Measurements from ENCODE around the gene HOXA1. TPM values are rescaled to one million over a fixed set of nuclear protein-coding genes. Genes with fewer than 3 reads are reported as not detected.
A peak's percentile ranks its signal among the peaks of the same experiment; 100 is the strongest.

Gene HOXA1
- total and polyA plus RNA-seq, 8 donors: 0.31 to 1.1 (median 0.55) TPM; not detected in 5

- TF ChIP-seq EP300 (IDR thresholded peaks at IDR 0.05) (no peak), POLR2A (IDR thresholded peaks at IDR 0.05) (no peak), POLR2AphosphoS5 (IDR thresholded peaks at IDR 0.05) (no peak)
- TF ChIP-seq, protein P1, sequence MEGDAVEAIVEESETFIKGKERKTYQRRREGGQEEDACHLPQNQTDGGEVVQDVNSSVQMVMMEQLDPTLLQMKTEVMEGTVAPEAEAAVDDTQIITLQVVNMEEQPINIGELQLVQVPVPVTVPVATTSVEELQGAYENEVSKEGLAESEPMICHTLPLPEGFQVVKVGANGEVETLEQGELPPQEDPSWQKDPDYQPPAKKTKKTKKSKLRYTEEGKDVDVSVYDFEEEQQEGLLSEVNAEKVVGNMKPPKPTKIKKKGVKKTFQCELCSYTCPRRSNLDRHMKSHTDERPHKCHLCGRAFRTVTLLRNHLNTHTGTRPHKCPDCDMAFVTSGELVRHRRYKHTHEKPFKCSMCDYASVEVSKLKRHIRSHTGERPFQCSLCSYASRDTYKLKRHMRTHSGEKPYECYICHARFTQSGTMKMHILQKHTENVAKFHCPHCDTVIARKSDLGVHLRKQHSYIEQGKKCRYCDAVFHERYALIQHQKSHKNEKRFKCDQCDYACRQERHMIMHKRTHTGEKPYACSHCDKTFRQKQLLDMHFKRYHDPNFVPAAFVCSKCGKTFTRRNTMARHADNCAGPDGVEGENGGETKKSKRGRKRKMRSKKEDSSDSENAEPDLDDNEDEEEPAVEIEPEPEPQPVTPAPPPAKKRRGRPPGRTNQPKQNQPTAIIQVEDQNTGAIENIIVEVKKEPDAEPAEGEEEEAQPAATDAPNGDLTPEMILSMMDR (IDR thresholded peaks at IDR 0.05): no peak
- peaks cover 0 to 94% (median 56%) of the 10 kb centered on the region in 3 donors for H3K27me3 ChIP-seq
- H3K4me1 ChIP-seq: peaks cover 0 to 81% (median 33%) of the 10 kb centered on the region in 4 donors
- intact Hi-C loops (cut with DNase I; ENCODE audit: low total_unique reads): no loop called here
- no peaks in the 10 kb centered on the region for H3K36me3 ChIP-seq
- 42 to 61% (median 55%) methylated on average over 2 of the region's 2 CpGs for WGBS, 5 donors
- H3K4me3 ChIP-seq: no peak overlapping the region
- peak in 1 of 2 donors; percentile 86 for DNase-seq
- no peaks in the 10 kb centered on the region for H3K9me3 ChIP-seq
- peak overlapping the region in 3 of 5 donors; percentile 83 to 99 (median 96) for H3K27ac ChIP-seq
Observed at GRCh38 chr7:27128034-27128433, 32.2 kb upstream of the HOXA1 start.

DNA sequence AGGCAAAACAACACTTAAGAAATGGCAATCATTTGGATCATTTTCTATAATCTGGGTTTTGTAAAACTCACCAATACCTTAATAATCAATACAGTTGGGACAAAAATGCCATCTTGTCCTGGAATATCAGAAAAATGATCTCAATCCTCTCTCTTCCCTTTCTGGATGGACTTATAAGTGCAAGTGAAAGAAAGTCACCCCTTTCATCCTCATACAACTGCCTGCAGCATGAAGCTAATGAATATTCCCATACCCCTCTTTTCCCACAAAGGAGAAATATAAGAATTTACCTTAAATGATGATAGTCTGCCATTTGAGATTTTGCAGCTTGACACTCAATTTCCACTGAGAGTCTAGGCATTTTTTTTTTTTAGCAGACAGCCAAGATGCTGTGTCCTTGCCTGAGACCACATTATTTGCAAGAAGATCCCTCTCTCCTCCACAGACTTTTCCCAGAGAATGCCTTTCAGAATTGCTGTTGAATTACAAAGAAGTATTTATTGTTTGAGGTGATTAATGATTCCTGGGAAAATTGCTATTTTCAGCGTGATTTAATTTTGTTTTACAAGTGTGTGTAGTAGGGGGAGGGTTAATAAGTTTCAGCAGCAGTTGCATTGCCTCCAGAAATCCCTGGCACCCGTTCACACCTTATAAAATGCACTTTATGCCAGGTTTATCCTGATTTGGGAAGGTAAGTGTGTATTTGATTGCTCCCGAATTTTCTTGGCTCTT, 31.0 kb upstream of the HOXA1 start:
- WGBS, 5 donors: 33 to 65% (median 56%) methylated on average over 3 of the region's 3 CpGs
- H3K27me3 ChIP-seq: peaks cover 0 to 94% (median 68%) of the 10 kb centered on the region in 3 donors
- intact Hi-C loops (cut with DNase I; ENCODE audit: low total_unique reads): no loop called here

GRCh38 chr7:27125986-27126394, 30.2 kb upstream of the HOXA1 start:
- WGBS, 5 donors: 44 to 67% (median 54%) methylated on average over 5 of the region's 5 CpGs
- intact Hi-C loops (cut with DNase I; ENCODE audit: low total_unique reads): no loop called here
- Histone ChIP-seq H3K4me3 (no peak overlapping the region), H3K27me3 (peaks cover 0 to 89% (median 61%) of the 10 kb centered on the region in 3 donors), H3K4me1 (peaks cover 8 to 79% (median 39%) of the 10 kb centered on the region in 4 donors), H3K36me3 (no peaks in the 10 kb centered on the region), H3K27ac (peak overlapping the region in 4 of 5 donors; percentile 92 to 99 (median 95)), H3K9me3 (no peaks in the 10 kb centered on the region)
- no peak for DNase-seq
- TF ChIP-seq, protein P1 (IDR thresholded peaks at IDR 0.05): no peak
- no peak for TF ChIP-seq POLR2A (IDR thresholded peaks at IDR 0.05)
- TF ChIP-seq EP300 (IDR thresholded peaks at IDR 0.05): no peak
- TF ChIP-seq POLR2AphosphoS5 (IDR thresholded peaks at IDR 0.05): no peak

More for the DNA sequence above, 31.0 kb upstream of the HOXA1 start:
- no peak for DNase-seq
- TF ChIP-seq EP300 (IDR thresholded peaks at IDR 0.05): no peak
- TF ChIP-seq POLR2AphosphoS5 (IDR thresholded peaks at IDR 0.05): no peak
- TF ChIP-seq, protein P1 (IDR thresholded peaks at IDR 0.05): no peak
- TF ChIP-seq POLR2A (IDR thresholded peaks at IDR 0.05): no peak
- H3K27ac ChIP-seq: peak overlapping the region in 4 of 5 donors; percentile 23 to 99 (median 95)
- no peak overlapping the region for H3K4me3 ChIP-seq
- H3K9me3 ChIP-seq: no peaks in the 10 kb centered on the region
- no peaks in the 10 kb centered on the region for H3K36me3 ChIP-seq
- H3K4me1 ChIP-seq: peaks cover 7 to 81% (median 38%) of the 10 kb centered on the region in 4 donors

DNA sequence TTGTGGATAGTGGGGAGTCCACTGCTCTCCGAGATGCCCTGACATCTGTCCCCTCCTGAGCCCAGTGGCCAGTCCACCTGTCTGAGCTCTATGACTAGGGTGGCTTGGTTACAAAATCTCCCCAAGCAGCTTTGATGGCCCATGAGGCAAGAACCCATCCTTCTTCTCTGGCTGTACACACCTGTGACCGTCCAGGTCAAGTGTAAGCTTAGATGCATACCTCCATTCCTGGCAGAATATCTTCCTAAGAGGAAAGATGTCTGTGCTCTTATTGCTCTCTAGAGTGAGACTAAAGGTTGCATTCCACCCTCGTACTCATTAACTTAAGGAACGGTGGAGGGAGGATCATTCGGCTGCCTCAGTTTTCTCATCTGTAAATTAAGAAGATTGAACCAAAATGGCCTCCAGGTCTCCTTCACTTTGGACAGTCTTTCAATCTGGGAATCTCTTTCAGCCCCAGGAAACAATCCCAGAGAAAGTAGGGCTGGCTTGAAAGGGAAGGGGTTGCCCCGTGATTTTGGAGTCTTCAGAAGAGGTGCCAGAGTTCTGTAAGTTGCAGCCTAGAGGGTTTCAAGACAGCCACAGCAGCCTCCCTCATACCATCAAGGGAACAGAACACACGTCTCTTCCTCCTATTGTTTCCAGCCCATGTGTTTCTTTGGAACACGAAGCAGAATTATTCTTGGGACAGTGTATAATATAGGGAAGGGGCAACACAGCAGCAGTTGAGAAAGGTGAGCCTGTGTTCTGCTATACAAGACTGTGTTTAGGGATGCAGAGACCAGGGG, 29.3 kb upstream of the HOXA1 start:
- Histone ChIP-seq H3K4me3 (no peak overlapping the region), H3K9me3 (no peaks in the 10 kb centered on the region), H3K27me3 (peaks cover 0 to 88% (median 52%) of the 10 kb centered on the region in 3 donors), H3K27ac (peak overlapping the region; percentile 42 to 99 (median 94)), H3K4me1 (peaks cover 16 to 85% (median 47%) of the 10 kb centered on the region in 4 donors), H3K36me3 (no peaks in the 10 kb centered on the region)
- WGBS, 5 donors: 69 to 81% (median 72%) methylated on average over 8 of the region's 8 CpGs
- no peak for DNase-seq
- TF ChIP-seq, protein P1 (IDR thresholded peaks at IDR 0.05): no peak
- TF ChIP-seq EP300 (IDR thresholded peaks at IDR 0.05) (no peak), POLR2A (IDR thresholded peaks at IDR 0.05) (no peak), POLR2AphosphoS5 (IDR thresholded peaks at IDR 0.05) (no peak)
- intact Hi-C loops (cut with DNase I; ENCODE audit: low total_unique reads): no loop called here

Data from stomach (tissue), 9 donors.